Measurements from ENCODE around the gene USH1C. TPM values are rescaled to one million over a fixed set of nuclear protein-coding genes. Genes with fewer than 3 reads are reported as not detected.

The USH1C gene
- total and polyA plus RNA-seq, 2 of the 4 experiments (the other 2 are of a cell fraction): not detected

GRCh38 chr11:17478070-17478469 is 66.1 kb downstream of the USH1C start:
- no peak for DNase-seq
- POLR2A ChIA-PET (ENCODE audit: unreplicated experiment): no interaction called here
- no peak overlapping the region for H3K27ac ChIP-seq (ENCODE audit: insufficient read depth, low read length)
- no peaks in the 10 kb centered on the region for H3K9me3 ChIP-seq (ENCODE audit: control insufficient read depth, insufficient read depth, low read length)
- no peak overlapping the region for H3K4me3 ChIP-seq (ENCODE audit: insufficient read depth, low read depth, low read length)
- ATAC-seq (ENCODE audit: low read depth): no peak
- BruUV-seq (replicated peaks): no TSS peak
- no peak overlapping the region for H2AK5ac ChIP-seq (ENCODE audit: low read depth, low read length)
- H3K4me1 ChIP-seq (ENCODE audit: control insufficient read depth, insufficient read depth, low read length): no peaks in the 10 kb centered on the region
- dilution Hi-C loops (cut with HindIII; ENCODE audit: low sequenced_read_pairs, unreplicated experiment): no loop called here
- no peak overlapping the region for H2BK15ac ChIP-seq (ENCODE audit: low read depth, low read length)
- H2BK5ac ChIP-seq (ENCODE audit: low read depth, low read length, poor library complexity, severe bottlenecking): no peak overlapping the region
- H3K18ac ChIP-seq (ENCODE audit: low read depth, low read length): no peak overlapping the region
- H3K23ac ChIP-seq (ENCODE audit: low read depth, low read length): no peak overlapping the region
- H3K9me1 ChIP-seq (ENCODE audit: insufficient read depth, low read length): no peaks in the 10 kb centered on the region
- H3K79me1 ChIP-seq (ENCODE audit: low read depth in 1 of 2, low read length in 2 of 2): no peaks in the 10 kb centered on the region
- H2BK20ac ChIP-seq (ENCODE audit: low read depth, low read length): no peak overlapping the region
- in situ Hi-C loops (cut with MboI; ENCODE audit: low sequenced_read_pairs): no loop called here
- H3K27me3 ChIP-seq (ENCODE audit: control insufficient read depth, insufficient read depth, low read length): peaks cover 38% of the 10 kb centered on the region
- no peak overlapping the region for H4K91ac ChIP-seq (ENCODE audit: insufficient read depth, low read depth, low read length)
- H3K14ac ChIP-seq (replicated peaks; ENCODE audit: low read depth, low read length): no peak overlapping the region
- H4K8ac ChIP-seq (ENCODE audit: low read depth in 2 of 2, low read length in 2 of 2): no peak overlapping the region
- TF ChIP-seq MAFK (IDR thresholded peaks at IDR 0.05; ENCODE audit: low read depth, low read length) (no peak), POLR2A (IDR thresholded peaks at IDR 0.05; ENCODE audit: low read depth, low read length) (no peak), CEBPB (IDR thresholded peaks at IDR 0.05; ENCODE audit: low read depth, low read length) (no peak), CTCF (conservative IDR thresholded peaks at IDR 0.05; ENCODE audit: low read depth, low read length) (no peak), FOS (IDR thresholded peaks at IDR 0.05; ENCODE audit: low read depth, low read length) (no peak), RAD21 (IDR thresholded peaks at IDR 0.05; ENCODE audit: low read length) (no peak), BHLHE40 (IDR thresholded peaks at IDR 0.05; ENCODE audit: low read depth, low read length) (no peak), NFE2L2 (IDR thresholded peaks at IDR 0.05; ENCODE audit: low read depth, low read length) (no peak), RFX5 (IDR thresholded peaks at IDR 0.05; ENCODE audit: low read depth, low read length) (no peak), MAZ (IDR thresholded peaks at IDR 0.05; ENCODE audit: borderline replicate concordance, low read depth, low read length) (no peak), ELK1 (IDR thresholded peaks at IDR 0.05; ENCODE audit: borderline replicate concordance, low read depth, low read length) (no peak), MXI1 (IDR thresholded peaks at IDR 0.05; ENCODE audit: borderline replicate concordance, low read depth, low read length) (no peak), CHD1 (IDR thresholded peaks at IDR 0.05; ENCODE audit: low read depth, low read length) (no peak), USF2 (IDR thresholded peaks at IDR 0.05; ENCODE audit: low read depth, low read length) (no peak), RCOR1 (IDR thresholded peaks at IDR 0.05; ENCODE audit: insufficient replicate concordance, low read length) (no peak), SMC3 (IDR thresholded peaks at IDR 0.05; ENCODE audit: low read depth, low read length) (no peak)
- intact Hi-C loops (cut with micrococcal nuclease): no loop called here
- CTCF ChIA-PET: no interaction called here
- H3K56ac ChIP-seq (ENCODE audit: extremely low read depth, insufficient read depth, low read length): no peak overlapping the region
- no peak overlapping the region for H2AFZ ChIP-seq (replicated peaks; ENCODE audit: low read length, poor library complexity)
- no peak overlapping the region for H3K4me2 ChIP-seq (ENCODE audit: low read depth, low read length)
- 14% methylated on average over 1 of the region's 6 CpGs; no CpG with 5 or more reads in 1 of the 2 experiments for WGBS, 2 experiments (ENCODE audit: extremely low coverage in 2 of 2, insufficient read length in 1 of 2)
- no peaks in the 10 kb centered on the region for H3K36me3 ChIP-seq (ENCODE audit: control insufficient read depth, insufficient read depth, low read length)
- H2BK120ac ChIP-seq (ENCODE audit: low read depth, low read length): no peak overlapping the region
- no peak overlapping the region for H3K4ac ChIP-seq (ENCODE audit: low read depth, low read length)
- no peaks in the 10 kb centered on the region for H4K20me1 ChIP-seq (ENCODE audit: insufficient read depth, low read length)
- no peak overlapping the region for H3K9ac ChIP-seq (ENCODE audit: low read depth, low read length)
- H2AK9ac ChIP-seq (replicated peaks; ENCODE audit: low read depth, low read length, poor library complexity): no peak overlapping the region
- no peak overlapping the region for H4K5ac ChIP-seq (ENCODE audit: low read depth, low read length)

All from IMR-90 (cell line).